Suppressor macrophage (primary cell): ENCODE data around the gene TLE5.
"Not testable (repeated sequence)": the region's sequence is repeated elsewhere in the genome, so short reads cannot be mapped to it uniquely, and the experiment has no call there.

ENCODE experiments used
- DNase-seq, 4 experiments: peaks; one replicate each; pipeline ENCODE4 v3.0.0-alpha.2; 2020 to 2022

TLE5 gene

GRCh38 chr19:3024870-3025548 is 37.3 kb downstream of the TLE5 start:
- no peak for DNase-seq

DNA sequence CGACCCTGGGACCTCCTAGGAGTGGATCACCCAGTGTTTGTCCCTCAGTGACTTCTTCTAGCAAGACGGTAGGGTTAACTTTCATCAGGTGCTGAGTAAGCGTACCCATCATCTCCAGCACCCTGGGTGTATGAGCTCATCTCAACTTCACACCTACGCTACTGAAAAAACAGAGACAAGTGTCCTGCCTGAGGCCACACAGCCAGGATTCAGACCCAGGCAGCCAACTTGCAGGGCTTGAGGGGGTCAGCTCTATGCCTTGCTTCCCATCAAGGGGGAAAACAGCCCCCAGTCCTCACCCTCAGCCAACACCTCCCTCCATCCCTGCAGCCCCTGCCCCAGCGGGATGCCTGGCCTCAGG is 37.8 kb downstream of the TLE5 start:
- peak in 1 of 4 experiments; percentile 25 for DNase-seq

DNA sequence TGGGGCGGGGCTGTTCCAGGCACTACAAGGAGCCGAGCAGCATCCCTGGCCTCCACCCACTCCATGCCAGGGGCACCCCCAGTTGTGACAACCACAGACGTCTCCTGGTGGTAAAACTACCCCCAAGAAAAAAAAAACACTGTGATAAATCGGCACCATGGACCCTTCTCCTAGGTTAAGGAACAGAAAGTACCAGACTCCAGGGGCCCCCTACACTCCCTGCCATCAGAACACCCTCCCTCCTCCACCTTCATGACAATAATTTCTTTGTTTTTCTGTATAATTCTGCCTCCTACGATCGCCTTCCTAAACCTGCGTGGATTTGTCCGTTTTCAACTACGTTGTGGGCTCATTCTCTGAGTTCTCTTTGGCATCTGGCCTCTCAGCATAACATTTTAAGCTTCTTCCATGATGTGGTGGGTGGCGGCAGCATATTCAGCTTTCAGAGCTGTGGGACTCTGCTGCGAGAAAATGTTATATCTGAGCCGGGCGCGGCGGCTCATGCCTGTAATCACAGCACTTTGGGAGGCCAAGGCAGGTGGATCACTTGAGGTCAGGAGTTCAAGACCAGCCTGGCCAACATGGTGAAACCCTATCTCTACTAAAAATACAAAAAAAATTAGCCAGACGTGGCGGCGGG is 41.9 kb downstream of the TLE5 start:
- no peak for DNase-seq

DNA sequence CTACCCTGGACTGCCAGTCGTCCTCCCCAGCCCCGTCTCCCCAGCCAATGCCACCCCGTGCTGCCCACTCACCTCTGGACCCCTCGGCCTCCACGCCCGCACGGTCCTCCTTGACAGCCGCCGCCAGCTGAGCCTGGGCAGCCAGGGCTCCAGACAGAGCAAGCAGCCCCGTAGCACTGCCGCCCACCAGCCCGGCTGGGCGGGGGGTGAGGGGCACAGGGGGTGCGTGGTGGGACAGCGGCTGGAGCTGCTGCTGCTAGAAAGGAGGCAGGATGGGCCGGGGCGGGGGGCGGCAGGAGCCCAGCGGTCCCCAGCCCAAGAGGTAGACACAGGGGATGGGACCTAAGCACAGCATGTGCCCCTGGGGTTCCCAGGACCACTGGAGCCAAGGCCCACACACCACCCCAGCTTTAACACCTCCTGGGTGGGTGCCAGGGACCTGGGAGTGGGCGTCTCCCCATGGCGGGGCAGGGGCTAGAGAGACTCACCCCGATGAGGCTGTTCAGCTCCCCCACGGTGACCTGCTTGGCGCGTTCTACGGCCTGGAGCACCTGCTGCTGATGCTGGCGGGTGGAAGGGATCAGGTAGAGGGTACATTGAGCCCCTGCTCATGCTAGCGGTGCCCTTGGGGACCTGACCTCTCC is 43.0 kb downstream of the TLE5 start:
- no peak for DNase-seq

- no peak for DNase-seq
These were observed 44.4 kb downstream of the TLE5 start for GRCh38 chr19:3017923-3018322.

DNA sequence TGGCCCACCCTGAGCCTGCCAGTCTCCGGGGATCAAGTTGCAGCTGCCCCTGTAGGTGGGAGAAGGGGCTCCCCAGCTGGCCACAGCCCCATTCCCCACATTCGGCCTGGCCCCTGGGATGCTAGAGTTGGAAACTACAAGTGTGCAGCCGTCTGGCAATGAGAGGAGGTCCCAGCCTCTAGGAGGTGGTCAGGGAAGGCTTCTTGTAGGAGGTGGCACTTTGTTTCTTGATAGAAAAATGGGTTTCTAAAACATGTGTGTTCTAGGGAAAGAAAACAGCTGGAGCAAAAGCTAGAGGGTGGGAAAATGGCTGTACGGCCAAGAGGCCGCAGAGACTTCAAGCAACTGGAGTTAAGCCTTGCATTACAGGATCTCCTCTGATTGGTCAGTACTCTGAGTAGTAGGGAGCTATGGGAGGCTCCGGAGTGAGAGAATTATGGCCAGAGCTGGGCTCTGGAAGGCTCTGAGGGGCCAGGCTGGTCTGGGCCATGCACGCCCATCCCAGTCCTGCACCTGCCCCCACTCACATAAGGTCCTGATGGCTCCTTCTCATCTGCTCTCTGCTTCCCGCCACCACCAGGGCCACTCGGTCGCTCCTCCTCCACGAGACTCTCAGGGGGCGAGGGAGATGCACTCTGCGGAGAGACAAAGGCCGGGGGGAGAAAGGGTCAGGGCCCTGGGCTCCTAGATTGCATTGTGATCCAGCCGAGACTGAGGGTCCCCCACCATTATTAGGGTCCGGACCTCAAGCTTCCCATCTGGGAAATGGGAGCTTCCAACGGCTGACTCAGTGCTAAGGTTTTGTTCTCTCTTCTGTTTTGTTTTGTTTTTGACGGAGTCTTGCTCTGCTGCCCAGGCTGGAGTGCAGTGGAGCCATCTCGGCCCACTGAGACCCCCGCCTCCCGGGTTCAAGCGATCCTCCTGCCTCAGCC is 46.9 kb downstream of the TLE5 start:
- DNase-seq = no peak

DNA sequence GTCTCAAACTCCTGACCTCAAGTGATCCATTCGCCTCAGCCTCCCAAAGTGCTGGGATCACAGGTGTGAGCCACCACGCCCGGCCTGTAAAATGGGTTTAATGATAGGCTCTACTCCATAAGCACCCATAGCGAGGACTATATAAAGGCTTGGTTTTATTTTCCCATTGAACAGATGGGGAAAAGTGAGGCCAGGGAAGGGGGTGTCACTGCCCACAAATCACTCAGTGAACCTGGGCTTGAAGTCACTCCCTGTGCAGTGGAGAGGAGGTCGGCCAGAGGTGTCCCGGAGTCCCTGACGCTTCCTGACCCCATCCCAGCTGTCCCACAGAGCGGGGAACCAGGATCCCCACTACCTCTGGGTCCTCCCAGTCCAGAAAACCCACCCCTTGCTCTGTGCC is 48.2 kb downstream of the TLE5 start:
- DNase-seq = no peak

- DNase-seq = no peak
These were observed 49.0 kb downstream of the TLE5 start for GRCh38 chr19:3013263-3013725.

GRCh38 chr19:3012621-3013262 is 49.6 kb downstream of the TLE5 start:
- DNase-seq = no peak

DNA sequence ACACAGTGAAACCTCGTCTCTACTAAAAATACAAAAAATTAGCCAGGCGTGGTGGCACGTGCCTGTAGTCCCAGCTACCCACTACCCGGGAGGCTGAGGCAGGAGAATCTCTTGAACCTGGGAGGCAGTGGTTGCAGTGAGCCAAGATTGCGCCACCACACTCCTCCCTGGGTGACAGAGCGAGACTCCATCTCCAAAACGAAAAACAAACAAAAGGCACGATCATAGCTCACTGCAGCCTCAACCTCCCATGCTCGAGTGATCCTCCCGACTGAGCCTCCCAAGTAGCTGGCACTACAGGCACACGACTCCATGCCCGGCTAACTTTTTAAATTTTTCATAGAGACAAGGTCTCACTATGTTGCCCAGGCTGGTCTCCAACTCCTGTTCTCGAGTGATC is 50.2 kb downstream of the TLE5 start:
- DNase-seq = not testable (repeated sequence)

DNA sequence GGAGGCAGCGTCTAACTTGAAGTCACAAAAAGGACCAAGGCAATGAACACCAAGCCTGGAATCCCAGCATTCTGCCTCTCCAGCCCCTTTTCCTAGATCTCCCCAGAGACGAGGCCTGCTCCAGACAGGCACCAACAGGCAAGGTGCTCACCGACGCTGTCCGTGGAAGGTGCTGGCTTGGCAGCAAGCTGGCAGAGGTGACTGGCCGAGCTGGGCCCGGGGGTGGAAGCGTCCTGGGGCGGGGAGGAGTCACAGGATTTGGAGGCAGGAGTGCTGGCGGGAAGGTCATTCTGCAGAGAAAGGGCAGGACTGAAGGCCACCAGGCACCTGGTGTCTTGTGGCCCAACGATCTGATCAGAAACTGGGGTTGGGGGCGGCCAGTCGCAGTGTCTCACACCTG is 51.4 kb downstream of the TLE5 start:
- no peak for DNase-seq

DNA sequence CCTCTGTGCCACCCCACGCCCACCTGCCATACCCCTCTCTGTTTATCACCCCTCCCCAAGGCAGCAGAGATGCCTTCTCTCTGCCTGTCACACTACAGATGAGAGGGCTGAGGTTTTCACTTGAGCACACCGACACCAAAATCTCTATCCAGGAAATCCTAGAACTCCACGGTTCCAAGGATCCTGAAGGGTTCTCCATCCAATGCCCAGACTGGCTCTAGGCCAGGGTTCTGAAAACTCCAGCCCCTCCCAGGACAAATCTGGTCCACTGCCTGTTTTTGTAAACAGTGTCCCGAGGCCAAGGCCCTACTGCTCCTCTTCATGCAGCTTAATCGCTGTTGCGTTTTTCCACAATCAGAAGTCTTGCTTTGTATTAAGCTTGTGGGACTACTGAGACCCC is 53.3 kb downstream of the TLE5 start:
- no peak for DNase-seq

GRCh38 chr19:3007975-3008374 is 54.3 kb downstream of the TLE5 start:
- no peak for DNase-seq

- no peak for DNase-seq
These were observed 56.1 kb downstream of the TLE5 start for GRCh38 chr19:3006075-3006767.

DNA sequence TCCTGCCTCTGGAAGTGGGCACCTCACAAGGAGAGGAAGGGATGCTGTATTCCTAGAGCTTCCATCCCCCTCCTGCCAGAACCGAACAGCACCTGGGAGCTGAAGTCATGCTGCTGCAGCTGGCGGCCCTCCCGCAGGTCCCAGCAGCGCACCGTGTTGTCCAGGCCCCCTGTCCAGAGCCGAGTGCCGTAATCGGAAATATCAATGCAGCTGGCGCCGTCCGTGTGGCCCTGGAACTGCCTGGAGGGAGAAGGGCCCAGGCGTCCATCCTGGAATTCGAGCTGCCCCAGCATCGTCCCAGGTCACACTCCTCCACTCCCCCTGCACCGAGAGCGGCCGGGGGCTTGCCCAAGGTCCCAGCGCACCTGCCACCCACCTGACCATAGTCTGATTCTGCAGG is 57.0 kb downstream of the TLE5 start:
- no peak for DNase-seq

- no peak for DNase-seq
These were observed 57.8 kb downstream of the TLE5 start for GRCh38 chr19:3004522-3004921.

DNA sequence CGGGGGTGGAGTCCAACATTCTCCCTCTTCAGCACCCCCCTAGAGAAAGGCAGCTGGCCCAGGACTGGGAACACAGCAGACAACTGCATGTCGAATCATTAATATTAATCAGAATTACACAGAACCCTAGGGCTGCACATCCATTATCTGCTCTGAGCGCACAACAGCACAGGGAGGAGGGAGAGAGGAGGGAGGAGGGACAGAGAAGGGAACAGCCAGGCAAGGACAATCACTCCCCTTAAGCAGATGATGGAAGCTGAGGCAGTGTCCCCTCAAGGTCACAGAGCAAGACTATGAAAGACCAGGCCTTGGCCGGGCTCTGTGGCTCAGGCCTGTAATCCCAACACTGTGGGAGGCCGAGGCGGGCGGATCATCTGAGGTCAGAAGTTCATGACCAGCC is 59.2 kb downstream of the TLE5 start:
- no peak for DNase-seq
